ENCODE data around the gene ADAM22. TPM values are rescaled to one million over a fixed set of nuclear protein-coding genes. Genes with fewer than 3 reads are reported as not detected.

ADAM22 gene
- total RNA-seq, 1 donor from 2014 or later = 1.6 TPM

- no peaks in the 10 kb centered on the region for H3K36me3 Mint-ChIP-seq (ENCODE audit: low read depth)
- H3K4me3 Mint-ChIP-seq (ENCODE audit: unreplicated experiment) = no peak overlapping the region
- TF ChIP-seq, protein P1, sequence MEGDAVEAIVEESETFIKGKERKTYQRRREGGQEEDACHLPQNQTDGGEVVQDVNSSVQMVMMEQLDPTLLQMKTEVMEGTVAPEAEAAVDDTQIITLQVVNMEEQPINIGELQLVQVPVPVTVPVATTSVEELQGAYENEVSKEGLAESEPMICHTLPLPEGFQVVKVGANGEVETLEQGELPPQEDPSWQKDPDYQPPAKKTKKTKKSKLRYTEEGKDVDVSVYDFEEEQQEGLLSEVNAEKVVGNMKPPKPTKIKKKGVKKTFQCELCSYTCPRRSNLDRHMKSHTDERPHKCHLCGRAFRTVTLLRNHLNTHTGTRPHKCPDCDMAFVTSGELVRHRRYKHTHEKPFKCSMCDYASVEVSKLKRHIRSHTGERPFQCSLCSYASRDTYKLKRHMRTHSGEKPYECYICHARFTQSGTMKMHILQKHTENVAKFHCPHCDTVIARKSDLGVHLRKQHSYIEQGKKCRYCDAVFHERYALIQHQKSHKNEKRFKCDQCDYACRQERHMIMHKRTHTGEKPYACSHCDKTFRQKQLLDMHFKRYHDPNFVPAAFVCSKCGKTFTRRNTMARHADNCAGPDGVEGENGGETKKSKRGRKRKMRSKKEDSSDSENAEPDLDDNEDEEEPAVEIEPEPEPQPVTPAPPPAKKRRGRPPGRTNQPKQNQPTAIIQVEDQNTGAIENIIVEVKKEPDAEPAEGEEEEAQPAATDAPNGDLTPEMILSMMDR (IDR thresholded peaks at IDR 0.05) = no peak
- H3K27me3 Mint-ChIP-seq (ENCODE audit: low read depth) = no peaks in the 10 kb centered on the region
- no peak for DNase-seq (ENCODE audit: low spot score)
- H3K27ac Mint-ChIP-seq (ENCODE audit: unreplicated experiment) = no peak overlapping the region
- peaks cover 3% of the 10 kb centered on the region for H3K4me1 Mint-ChIP-seq (ENCODE audit: low read depth)
- H3K9me3 Mint-ChIP-seq (ENCODE audit: low read depth) = no peaks in the 10 kb centered on the region
Observed at GRCh38 chr7:87999261-87999660, 65.2 kb downstream of the ADAM22 start.

DNA sequence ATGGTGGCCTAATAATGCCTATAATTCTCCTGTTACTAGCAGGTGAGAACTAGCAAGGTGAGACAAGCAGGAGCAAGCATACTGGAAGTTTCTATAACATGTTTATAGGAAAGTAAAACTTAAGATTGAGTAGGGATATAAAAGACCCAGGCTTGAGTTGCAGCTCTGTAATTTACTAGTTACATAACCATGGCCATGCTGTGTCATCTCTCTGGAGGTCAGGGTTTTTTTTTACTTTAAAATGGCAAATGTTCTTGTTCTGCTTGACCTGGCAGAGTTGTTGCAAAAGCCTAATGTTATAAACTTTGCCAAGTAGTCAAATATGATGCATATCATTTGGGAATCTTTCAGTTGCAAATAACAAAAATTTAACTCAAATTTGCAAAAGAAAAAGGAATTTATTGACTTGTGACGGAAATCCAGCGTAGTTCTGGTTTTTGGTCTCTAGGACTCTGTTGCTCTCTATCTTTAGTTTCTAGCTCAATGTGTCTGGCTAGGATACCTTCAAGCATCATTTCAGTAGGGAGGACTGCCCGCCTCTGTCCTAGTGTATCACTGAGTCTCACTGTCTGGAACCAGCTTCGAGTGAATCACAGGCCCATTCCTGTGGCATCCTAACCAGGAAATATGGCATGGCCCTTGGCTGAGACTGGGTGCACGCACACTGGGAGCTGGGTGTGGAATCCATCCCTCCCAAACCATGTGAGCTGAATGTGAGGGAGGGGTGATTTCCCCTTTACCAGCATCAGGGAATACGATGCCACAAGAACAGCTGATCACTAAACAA, 67.9 kb downstream of the ADAM22 start:
- TF ChIP-seq, protein P1 (IDR thresholded peaks at IDR 0.05) = no peak
- H3K4me1 Mint-ChIP-seq (ENCODE audit: low read depth) = peaks cover 3% of the 10 kb centered on the region
- H3K27ac Mint-ChIP-seq (ENCODE audit: unreplicated experiment) = no peak overlapping the region
- no peak overlapping the region for H3K4me3 Mint-ChIP-seq (ENCODE audit: unreplicated experiment)
- no peaks in the 10 kb centered on the region for H3K27me3 Mint-ChIP-seq (ENCODE audit: low read depth)
- H3K36me3 Mint-ChIP-seq (ENCODE audit: low read depth) = no peaks in the 10 kb centered on the region
- H3K9me3 Mint-ChIP-seq (ENCODE audit: low read depth) = no peaks in the 10 kb centered on the region
- DNase-seq (ENCODE audit: low spot score) = no peak

DNA sequence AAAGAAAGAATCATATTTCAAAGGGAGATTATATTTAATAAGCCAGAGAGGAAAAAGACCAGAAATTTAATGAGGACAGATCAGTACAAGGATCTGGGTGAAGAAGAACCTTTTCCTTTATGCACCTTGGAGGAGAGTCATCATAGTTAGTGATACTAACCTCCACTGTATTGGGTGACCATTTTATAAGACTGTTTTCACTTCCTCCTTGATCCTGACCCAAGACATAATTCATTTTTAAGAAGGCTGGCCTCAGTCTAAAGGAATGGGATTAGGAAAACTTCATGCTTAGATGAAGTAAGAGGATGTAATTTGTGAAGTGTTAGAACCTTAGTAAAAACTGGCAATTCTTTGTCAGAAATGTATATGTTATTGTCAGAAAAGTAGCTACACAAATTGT, 68.6 kb downstream of the ADAM22 start:
- Mint-ChIP-seq H3K4me3 (ENCODE audit: unreplicated experiment) (no peak overlapping the region), H3K27me3 (ENCODE audit: low read depth) (no peaks in the 10 kb centered on the region), H3K27ac (ENCODE audit: unreplicated experiment) (no peak overlapping the region), H3K4me1 (ENCODE audit: low read depth) (peaks cover 3% of the 10 kb centered on the region), H3K36me3 (ENCODE audit: low read depth) (no peaks in the 10 kb centered on the region), H3K9me3 (ENCODE audit: low read depth) (no peaks in the 10 kb centered on the region)
- TF ChIP-seq, protein P1 (IDR thresholded peaks at IDR 0.05) = no peak
- DNase-seq (ENCODE audit: low spot score) = no peak

- Mint-ChIP-seq H3K9me3 (ENCODE audit: low read depth) (no peaks in the 10 kb centered on the region), H3K4me1 (ENCODE audit: low read depth) (peaks cover 3% of the 10 kb centered on the region), H3K27me3 (ENCODE audit: low read depth) (no peaks in the 10 kb centered on the region), H3K27ac (ENCODE audit: unreplicated experiment) (no peak overlapping the region), H3K4me3 (ENCODE audit: unreplicated experiment) (no peak overlapping the region), H3K36me3 (ENCODE audit: low read depth) (no peaks in the 10 kb centered on the region)
- no peak for DNase-seq (ENCODE audit: low spot score)
- TF ChIP-seq, protein P1 (IDR thresholded peaks at IDR 0.05) = no peak
Observed at GRCh38 chr7:88003581-88003980, 69.5 kb downstream of the ADAM22 start.

- Mint-ChIP-seq H3K9me3 (ENCODE audit: low read depth) (no peaks in the 10 kb centered on the region), H3K27ac (ENCODE audit: unreplicated experiment) (no peak overlapping the region), H3K36me3 (ENCODE audit: low read depth) (no peaks in the 10 kb centered on the region), H3K4me3 (ENCODE audit: unreplicated experiment) (no peak overlapping the region), H3K4me1 (ENCODE audit: low read depth) (peaks cover 3% of the 10 kb centered on the region), H3K27me3 (ENCODE audit: low read depth) (no peaks in the 10 kb centered on the region)
- DNase-seq (ENCODE audit: low spot score) = no peak
- TF ChIP-seq, protein P1 (IDR thresholded peaks at IDR 0.05) = no peak
Observed at GRCh38 chr7:88005191-88005590, 71.1 kb downstream of the ADAM22 start.
